Measurements from ENCODE around the gene MED16.
A peak's percentile ranks its signal among the peaks of the same experiment; 100 is the strongest.
"Not testable (repeated sequence)": the region's sequence is repeated elsewhere in the genome, so short reads cannot be mapped to it uniquely, and the experiment has no call there.

MED16 gene

DNA sequence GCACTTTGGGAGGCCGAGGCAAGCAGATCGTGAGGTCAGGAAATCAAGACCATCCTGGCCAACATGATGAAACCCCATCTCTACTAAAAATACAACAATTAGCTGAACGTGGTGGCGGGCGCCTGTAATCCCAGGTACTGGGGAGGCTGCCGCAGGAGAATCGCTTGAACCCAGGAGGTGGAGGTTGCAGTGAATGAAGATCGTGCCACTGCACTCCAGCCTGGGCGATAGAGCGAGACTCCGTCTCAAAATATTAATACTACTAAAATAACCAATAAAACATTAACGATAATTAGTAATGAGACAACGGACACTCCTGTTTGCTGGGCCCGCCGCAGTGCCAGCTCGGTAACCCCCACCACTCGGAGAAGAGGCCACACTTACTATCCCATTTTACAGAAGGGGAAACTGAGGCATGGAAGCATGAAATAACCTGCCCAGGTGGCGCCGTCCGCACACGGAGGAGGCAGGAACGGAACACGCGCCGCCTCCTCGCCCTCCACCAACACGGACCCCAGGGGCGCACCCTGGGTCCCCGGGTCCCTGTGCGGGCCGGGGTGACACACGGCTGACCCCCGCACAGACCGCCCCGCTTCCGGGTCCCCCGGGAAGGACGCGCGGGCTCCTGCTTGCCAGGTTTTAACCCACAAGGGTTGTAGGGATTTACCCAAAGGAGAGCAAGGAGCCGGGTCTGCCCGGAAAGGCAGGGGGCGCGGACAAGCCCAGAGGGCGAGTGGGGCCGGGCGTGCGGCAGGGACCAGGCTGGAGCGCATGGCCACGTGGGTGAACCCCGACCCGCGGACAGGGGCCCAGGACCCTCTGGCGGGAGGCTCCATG is 18.4 kb upstream of the MED16 start:
- DNase-seq = no peak

- DNase-seq = peak; percentile 34
Observed at GRCh38 chr19:907183-907853, 14.3 kb upstream of the MED16 start.

DNA sequence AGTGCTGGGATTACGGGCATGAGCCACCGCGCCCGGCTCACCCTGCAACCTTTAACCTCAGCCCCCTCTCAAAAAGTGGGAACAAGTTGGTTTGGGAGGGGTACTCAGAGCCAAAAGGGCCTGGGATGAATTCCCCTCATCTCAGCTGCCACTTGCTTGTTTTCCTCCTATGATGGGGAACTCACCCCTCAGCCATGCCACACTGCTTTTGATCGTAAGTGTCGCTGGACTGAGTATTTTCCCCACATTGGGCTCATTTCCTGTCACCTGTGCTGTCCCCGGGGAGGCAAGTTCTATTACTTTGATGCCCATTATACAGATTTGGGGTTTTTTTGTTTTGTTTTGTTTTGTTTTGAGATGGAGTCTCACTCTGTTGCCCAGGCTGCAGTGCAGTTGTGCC is 13.5 kb upstream of the MED16 start:
- DNase-seq = no peak

DNA sequence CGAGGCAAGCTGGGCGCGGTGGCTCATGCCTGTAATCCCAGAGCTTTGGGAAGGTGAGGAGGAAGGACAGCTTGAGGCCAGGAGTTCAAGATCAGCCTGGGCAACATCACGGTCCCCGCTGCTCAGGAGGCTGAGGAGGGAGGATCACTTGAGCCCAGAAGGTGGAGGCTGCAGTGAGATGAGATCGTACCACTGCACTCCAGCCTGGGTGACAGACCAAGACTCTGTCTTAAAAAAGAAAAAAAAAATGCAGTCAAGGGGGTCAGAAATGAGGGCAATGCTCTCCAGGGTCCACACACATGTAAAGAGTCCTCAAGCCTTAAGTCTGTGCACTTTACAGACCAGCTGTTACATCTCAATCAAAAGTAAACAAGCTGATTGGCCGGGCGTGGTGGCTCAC is 11.6 kb upstream of the MED16 start:
- no peak for DNase-seq

DNA sequence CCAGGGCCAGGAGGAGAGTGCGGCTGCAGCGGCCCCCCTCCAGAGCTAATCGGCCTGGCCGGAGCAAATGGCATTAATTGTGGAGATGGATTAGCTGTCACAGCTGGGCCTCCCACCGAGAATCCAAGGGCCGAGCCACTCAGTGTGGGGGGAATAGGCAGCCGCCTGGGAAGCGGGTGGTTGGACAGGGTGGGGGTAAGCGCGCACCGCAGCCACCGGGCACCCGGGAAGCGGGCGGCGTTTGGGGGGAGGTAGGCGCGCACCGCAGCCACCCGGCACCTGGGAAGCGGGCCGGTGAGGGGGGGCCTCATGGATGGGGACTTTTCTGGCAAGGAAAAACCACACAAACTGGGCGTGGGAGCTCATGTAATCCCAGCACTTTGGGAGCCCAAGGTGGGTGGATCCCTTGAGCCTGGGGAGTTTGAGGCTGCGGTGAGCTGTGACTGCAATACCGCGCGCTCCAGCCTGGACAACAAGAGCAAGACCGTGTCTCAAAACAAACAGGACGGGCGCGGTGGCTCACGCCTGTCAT is 10.3 kb upstream of the MED16 start:
- DNase-seq = no peak

- DNase-seq = no peak
Observed at GRCh38 chr19:902446-903226, 9.6 kb upstream of the MED16 start.

DNA sequence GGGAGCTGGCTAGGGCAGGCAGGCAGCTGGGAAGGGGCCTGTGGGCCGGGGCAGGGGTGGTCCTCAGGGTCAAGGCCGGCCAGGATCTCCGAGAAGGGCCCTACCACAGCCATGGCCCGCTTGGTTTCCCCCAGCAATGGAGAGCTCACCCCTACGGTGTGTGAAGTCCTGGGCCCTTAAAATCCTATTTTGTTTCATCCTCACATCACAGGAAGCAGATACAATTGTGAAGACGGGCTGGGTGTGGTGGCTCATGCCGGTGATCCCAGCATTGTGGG is 9.0 kb upstream of the MED16 start:
- no peak for DNase-seq

DNA sequence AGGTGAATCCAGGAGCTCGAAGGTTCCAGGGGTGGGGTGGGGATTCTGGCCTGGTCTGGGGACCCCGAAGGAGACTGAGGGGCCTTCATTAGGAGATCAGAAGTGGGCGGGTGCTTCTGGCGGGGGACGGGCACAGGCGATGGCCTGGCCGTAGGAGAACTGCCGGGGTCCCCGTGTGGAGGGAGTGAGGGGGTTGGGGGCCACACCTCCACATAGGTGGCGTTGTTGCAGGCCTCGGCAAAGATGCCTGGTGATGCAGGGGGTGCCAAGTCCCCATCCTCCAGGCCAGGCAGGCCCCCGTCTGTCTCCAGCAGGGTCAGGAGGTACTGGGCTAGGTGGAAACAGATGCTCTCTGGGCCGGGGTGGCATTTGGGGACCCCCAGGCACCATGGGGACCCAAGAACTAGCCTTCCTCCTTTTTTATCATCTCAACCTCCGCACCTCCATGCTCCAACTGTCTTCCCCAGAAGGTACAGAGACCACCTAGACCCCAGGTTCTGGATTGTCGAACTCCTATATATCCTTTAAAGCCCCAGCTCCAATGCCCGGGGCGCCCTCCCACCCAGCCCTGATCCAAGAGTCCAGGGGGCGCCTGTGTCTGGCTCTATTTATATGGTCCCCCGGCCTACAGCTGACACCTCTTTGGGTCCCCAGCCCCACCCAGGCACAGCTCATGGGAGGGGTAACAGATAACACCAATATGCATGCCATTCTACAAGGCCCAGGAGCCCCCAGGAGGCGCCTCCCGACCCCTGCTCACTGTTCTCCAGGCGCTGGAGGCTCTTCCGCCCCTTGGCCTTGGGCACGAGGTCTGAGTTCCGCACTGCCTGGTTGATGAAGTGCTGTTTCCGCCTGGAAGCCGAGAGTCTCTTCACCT is 8.5 kb upstream of the MED16 start:
- no peak for DNase-seq

DNA sequence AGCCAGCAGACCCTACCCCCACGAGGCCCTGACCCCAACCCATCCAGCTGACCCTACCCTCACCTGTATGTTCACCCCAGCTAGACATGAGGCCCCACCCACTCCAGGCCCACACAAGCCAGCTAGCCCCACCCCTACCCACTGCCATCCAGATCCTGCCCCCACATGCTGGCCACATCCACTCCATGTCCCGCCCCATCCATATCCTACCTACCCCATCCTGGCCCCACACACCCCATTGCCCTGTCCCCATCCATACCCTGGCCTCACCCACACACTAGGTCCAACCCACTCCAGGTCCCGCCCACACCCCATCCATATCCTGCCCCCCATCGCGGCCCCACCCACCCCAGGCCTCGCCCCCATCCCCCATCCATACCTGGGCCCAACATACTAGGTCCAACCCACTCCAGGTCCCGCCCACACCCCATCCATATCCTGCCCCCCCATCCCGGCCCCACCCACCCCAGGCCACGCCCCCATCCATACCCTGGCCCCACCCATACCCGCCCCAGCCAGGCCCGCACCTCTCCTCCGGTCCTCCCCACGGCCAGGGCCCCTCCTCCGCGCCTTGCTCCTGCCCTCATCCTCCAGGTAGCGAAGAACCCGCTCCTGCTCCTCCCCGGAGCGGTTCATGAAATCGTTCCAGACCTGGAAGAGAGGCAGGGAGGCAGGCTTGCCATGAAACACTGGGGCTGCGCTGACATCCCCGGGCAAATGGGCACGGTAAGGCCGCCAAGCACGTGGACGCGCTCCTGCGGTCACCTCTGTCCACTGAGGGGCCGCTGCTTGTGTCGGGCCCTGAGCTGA is 7.5 kb upstream of the MED16 start:
- peak; percentile 36 for DNase-seq

DNA sequence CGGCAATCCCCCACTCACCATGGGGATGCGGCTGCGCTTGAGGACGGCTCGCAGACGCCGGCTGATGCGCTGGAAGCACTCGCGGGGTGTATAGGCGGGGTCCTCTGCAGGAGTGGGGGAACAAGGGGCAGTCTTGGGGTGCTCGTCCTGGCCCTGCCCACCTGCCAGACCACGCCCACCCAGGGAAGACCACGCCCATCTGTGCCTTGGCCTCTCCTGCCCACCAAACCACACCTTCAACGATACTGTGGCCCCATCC is 7.0 kb upstream of the MED16 start:
- no peak for DNase-seq

GRCh38 chr19:899336-900042 is 6.5 kb upstream of the MED16 start:
- no peak for DNase-seq

DNA sequence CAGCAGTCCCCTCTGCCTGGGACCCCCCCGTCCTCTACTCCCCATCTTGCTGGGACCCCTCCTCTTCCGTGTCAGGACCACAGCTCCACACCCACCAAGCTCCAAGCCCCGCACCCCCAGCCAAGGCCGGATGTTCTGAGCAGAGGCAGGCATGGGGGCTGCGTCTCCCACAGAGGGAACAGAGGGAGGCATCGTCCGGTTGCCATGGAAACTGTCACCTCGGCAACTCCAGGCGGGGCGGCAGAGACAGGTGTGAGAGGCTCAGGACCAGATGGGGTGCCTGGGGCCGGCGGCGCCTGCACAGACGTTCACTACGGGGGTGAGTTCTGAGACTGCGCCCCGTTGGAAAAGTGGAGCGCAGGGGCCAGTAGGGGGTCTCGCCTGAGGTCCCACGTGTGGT is 5.7 kb upstream of the MED16 start:
- DNase-seq = peak; percentile 41

GRCh38 chr19:897442-898039 is 4.6 kb upstream of the MED16 start:
- no peak for DNase-seq

GRCh38 chr19:896999-897398 is 4.0 kb upstream of the MED16 start:
- no peak for DNase-seq

- no peak for DNase-seq
Observed at GRCh38 chr19:896434-896833, 3.4 kb upstream of the MED16 start.

- no peak for DNase-seq
Observed at GRCh38 chr19:892243-892893, 619 bp downstream of the MED16 start.

DNA sequence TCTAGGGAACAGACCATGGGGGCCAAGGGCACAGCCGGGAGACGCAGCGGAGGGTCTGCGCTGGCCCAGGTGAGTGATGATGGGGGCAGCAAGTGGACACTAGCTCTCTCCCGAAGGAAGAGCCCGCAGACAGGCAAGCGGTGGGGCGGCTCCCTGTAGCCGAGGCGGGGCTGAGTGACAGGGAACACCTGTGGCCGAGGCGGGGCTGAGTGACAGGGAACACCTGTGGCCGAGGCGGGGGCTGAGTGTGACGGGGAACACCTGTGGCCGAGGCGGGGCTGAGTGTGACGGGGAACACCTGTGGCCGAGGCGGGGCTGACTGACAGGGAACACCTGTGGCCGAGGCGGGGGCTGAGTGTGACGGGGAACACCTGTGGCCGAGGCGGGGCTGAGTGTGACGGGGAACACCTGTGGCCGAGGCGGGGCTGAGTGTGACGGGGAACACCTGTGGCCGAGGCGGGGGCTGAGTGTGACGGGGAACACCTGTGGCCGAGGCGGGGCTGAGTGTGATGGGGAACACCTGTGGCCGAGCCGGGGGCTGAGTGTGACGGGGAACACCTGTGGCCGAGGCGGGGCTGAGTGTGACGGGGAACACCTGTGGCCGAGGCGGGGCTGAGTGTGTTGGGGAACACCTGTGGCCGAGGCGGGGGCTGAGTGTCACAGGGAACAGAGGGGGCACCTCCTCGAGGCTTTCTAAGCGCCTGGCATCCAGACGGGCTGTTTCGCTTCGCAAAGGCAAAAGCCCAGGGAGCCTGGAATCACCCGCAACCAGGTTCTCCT is 1.4 kb downstream of the MED16 start:
- DNase-seq = not testable (repeated sequence)

DNA sequence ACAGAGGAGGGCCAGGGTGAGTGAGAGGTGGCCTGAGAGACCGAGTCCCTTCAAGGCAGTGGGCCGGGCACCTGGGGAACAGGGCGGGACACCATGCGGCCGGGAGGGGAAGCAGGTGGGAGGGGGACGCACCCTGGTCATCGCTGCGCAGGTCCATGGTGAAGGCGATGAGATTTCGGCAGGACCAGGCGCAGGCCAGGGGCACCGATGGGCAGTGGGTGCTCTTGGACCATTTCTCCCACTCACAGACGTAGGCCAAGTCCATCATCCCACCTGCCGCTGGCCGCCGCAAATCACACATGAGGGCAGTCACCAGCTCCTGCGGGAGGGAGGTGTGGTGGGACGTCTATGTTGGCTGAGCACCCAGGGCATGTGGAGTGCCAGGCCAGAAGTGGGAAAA is 2.2 kb downstream of the MED16 start:
- no peak for DNase-seq

DNA sequence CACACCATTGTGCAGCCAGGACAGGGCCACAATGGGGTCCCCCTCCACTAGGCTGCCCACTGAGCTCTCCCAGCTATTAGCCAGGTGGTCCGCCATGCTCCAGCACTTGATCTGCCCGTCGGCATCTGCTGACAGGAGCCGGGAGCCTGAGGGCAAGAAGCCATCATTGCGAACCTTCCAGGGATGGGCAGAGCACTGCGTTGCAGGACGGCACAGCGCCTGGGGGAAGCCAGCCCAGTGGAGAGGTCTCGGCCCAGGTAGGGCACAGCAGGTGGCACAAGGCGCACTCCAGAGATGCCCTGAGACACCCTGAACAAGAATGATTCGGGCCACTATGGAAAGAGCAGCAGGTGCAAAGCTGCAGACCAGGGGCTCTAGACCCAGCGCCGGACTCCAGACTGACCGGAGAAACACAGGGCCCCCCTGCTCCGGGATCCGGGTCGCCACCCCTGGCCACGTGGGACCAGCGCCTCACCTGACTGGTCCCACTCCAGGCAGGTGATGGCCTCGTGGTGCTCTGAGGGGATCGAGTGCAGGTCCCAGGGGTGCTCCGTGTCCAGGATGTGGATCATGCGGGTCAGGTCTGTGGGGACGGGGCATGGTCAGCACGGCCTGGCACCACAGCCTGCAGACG is 3.2 kb downstream of the MED16 start:
- no peak for DNase-seq
